NCI-H146 treated with DMSO at 0.1 percent for 48 hours (cell line): ENCODE results near the gene ARHGEF3.

Experiments used
- DNase-seq: peaks from one replicate; lab custom pipeline; 2025; ENCODE audit not compliant: unreplicated experiment; lab: John Stamatoyannopoulos, UW

ARHGEF3 gene

DNA sequence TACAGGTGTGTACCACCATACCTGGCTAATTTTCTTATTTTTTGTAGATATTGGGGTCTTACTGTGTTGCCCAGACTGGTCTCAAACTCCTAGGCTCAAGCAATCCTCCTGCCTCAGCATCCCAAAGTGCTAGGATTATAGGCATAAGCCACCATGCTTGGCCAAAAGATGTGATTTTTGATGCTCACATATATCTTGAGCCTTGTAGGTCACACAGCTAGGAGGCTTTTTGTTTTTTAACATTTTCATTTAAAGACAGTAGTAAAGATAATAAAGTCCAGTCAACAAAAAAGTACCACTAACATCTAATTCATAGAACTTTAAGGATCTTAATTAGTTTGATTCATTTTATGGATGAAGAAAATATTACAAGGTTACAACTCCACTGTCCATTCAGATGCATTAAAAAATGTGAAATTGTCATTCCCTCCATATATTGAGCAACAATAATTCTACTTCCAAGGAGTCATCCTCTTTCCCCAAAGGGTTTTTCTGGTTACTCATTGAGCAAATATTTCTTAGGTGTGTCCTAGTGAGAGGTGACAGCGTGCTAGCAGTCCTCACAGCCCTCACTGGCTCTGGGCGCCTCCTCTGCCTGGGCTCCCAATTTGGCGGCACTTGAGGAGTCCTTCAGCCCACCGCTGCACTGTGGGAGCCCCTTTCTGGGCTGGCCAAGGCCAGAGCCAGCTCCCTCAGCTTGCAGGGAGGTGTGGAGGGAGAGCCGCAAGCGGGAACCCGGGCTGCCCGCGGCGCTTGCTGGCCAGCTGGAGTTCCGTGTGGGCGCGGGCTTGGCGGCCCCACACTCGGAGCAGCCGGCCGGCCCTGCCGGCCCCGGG is 110.4 kb downstream of the ARHGEF3 start:
- DNase-seq: no peak

DNA sequence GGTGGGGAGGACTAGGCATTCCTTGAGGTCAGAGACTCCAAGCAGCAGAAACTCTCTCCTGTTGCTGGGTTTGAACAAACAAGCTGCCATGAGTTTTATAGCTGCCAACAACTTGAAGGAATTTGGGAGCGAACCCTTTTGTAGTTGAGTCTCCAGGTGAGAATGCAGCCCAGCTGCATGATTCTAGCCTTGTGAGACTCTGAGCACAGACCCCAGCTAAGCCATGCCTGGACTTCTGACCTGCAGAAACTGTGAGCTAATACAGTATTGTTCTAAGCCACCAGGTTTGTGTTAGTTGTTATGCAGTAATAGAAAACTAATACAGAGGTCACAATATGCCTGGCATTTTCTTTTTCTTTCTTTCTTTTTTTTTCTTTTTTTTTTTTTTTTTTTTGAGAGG is 112.4 kb downstream of the ARHGEF3 start:
- DNase-seq: no peak

DNA sequence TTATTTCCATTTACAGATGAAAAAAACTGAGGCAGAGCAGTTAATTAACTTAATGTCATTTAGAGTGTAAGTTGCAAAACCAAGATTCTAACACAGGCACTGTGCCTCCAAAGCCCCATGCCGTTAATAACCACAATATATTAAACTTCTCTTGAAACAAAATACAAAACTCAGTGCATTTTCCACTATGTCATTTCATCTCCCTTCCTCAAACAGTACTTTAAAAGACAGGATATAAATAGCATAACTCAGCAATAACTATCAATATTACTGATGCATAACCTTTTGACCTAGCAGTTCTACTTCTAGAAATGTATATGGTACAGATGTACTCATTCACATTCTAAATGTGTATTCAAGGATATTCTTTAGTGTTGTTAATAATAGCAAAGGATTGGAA is 113.6 kb downstream of the ARHGEF3 start:
- no peak for DNase-seq

DNA sequence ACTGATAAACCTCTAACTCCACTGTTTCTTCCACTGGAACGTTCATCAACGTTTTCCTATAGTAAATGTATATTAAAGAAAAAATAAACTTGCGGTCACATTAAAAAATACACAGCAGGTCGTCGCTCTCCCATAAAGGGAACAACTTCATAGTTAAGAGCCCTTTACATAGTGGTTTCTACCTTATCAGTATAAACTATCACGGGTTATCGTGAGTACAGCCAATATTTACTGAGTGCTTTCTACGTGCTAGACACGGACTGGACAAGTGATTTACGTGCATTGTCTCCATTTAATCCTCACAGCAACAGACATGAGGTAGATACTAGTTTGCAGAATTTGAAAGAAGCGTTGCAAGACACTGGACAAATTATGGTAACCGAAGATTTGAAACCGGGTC is 117.7 kb downstream of the ARHGEF3 start:
- no peak for DNase-seq

DNA sequence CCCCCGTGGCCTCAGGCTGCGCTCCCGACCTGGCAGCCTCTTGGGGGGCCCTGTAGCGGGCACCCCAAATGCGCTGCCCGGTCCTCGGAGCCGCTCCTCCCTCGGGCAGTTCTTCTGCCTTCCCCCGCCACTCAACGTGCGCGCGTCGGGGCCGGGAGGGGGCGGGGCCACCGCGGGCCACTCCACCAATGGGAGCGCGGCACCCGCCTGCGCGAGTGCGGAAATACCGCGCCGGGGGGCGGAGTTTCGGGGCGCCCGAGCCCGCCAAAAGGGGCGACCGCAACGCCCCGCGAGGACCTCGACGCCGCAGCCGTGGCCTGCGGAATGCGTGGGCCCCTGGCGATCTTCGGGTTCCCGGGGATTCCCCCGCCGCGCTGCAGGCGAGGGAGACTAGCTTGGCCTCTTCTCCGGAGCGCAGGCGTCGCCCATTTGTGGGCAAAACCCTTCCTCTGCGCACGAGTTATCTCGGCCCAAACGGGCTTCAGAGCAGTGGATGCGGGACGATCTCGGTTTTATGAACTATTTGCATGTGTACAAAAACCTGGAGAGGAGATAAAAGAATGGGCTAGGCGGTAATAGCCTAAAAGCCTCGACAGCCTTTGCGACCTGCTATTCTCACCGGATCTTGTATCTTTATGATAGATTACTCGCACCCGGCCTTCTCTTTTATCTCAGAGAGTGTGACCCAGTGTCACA is 118.5 kb downstream of the ARHGEF3 start, which contains the start of gene TASOR:
Gene TASOR (minus strand): TSS at position 144 of the 696 bp plus-strand sequence. CDS start 259 bp downstream, outside the sequence.
- DNase-seq: peak; percentile 37

DNA sequence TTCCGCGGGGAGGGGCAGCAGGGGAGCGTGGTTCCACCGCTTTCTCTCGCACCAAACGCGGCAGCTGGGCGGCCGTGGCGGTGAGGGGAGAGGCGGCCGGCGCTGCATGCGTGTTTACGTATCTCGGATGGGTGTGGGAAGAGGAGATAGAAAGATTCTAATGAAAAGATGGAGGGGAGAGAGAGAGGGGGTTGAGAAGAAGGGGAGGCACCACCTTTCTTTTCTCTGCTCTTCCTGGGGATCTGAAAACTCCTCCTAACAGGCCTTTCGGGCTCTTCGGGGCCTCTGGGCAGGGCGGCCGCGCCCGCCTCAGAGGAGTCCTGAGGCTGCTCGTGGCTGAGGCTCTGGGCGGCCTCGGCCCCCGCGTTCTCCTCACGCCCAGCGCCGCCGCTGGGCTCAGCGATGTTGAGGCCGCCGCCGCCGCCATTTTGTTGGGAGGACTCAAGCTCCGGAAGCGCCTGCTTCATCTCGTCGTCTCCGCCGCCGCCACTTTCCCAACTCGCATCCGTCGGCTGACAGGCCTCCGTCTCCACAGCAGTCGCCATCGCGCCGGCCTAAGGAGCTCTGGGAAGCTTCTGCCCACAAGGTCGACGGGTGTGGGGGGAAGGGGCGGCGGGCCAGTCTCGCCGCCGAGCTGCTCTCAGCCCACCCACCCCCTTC is 119.2 kb downstream of the ARHGEF3 start:
- peak; percentile 57 for DNase-seq

DNA sequence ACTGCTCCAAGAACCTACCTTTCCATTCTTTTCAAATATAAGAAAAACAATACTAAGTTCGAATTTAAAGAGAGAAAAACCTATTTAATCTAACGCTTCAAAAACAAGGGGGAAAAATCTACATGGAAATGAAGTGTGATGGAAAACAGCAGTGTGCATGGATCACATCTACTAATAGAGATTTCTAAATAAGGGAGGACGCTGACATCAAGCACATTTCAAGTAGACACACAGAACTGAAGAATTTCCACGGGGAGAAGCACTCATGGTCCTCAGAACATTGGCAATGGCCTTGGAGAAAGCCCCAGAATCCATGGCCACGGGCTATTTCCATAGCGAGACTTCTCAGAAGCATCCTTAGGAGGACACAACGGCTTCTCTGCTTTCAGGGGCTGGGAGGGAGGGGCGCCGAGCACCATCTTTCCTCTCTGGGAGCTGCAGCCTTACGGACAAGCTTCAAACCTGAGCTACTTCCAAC is 119.7 kb downstream of the ARHGEF3 start:
- DNase-seq: no peak

DNA sequence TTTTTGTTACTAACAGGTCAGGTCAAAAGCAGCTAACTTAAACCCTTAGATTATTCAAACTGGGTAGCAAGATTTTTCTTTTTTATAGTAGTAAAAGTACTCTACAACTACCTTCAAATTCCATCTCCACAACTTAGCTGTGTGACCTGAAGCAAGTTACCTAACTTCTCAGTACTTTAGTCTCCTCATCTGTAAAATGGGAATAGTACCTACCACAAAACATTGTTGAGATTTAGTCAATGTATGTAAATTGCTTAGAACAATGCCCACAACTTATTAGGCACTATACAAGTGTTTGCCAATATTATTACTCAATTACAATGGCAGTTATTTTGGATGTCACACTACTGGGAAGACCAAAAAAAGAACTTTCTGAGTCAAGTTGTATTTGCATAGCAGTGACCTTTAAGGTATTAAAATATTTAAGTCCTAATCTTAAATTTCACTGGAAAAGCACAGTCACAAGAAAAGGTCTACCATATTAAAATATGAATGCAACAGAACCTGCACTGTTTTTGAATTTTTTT is 121.6 kb downstream of the ARHGEF3 start:
- DNase-seq: no peak
